ENCODE measurements around the gene SHISA4. TPM values are rescaled to one million over a fixed set of nuclear protein-coding genes. Genes with fewer than 3 reads are reported as not detected.

SHISA4 gene

DNA sequence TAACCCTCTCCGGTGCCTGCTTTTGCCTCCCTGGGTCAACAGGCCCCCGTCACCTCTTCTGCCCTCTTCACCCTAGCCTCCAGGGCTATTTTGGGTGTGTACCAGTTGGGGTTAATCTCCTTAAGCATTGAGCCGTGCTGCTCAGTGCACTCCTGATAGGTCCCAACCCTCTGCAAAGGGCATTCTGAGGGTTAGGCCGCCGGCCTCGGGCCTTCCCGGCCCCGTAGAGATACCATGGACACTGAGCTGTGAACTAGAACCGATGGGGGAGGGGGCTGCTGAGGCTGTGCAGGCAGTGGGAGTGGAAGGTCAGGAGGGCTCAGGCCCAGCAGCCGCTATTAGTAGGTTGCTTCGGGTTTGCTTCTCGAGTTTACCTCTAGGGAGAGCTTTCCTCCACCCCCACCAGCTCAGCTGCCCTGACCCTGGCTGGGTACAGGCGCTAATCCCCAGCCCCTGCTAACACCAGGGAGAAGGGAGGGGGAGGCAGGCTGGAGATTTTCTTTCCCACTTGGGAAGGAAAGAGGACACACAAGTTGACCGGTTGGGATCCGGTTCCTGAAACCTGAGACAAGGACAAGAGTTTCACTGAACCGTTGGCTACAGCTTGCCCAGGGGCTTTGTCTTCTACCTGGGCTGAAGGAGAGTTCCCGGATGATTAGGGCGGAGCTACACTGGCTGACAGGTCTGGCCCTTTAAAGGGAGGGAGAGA, 52.9 kb downstream of the SHISA4 start:
- Histone ChIP-seq H2BK120ac (ENCODE audit: low read depth, low read length) (no peak overlapping the region), H3K79me2 (ENCODE audit: control insufficient read depth, insufficient read depth, low read length) (no peaks in the 10 kb centered on the region), H2BK15ac (replicated peaks; ENCODE audit: low read depth) (no peak overlapping the region), H3K56ac (ENCODE audit: low read length) (peak overlapping the region; percentile 95), H3K18ac (ENCODE audit: low read length) (peak overlapping the region; percentile 46), H2AK5ac (ENCODE audit: low read length) (no peak overlapping the region), H3K79me1 (ENCODE audit: low read length) (no peaks in the 10 kb centered on the region), H3K36me3 (ENCODE audit: control insufficient read depth, insufficient read depth, low read length) (no peaks in the 10 kb centered on the region), H4K5ac (ENCODE audit: low read length) (no peak overlapping the region), H3K27me3 (ENCODE audit: insufficient read depth, low read length, poor library complexity) (no peaks in the 10 kb centered on the region), H3K4me2 (ENCODE audit: low read length) (peak overlapping the region; percentile 36), H3K23ac (ENCODE audit: low read length) (peak overlapping the region; percentile 38), H3K9ac (ENCODE audit: low read length) (peak overlapping the region; percentile 86), H3K27ac (ENCODE audit: low read depth, low read length) (peak overlapping the region; percentile 88), H4K8ac (ENCODE audit: low read depth, low read length) (no peak overlapping the region), H2BK5ac (ENCODE audit: low read length) (peak overlapping the region; percentile 85), H3K4me3 (ENCODE audit: low read length) (no peak overlapping the region), H3K4ac (ENCODE audit: low read depth, low read length) (peak overlapping the region; percentile 85), H3K4me1 (ENCODE audit: control insufficient read depth, low read depth, low read length) (peaks cover 8% of the 10 kb centered on the region)
- no CpG with 5 or more reads among the region's 18 CpGs for WGBS (ENCODE audit: extremely low coverage, insufficient coverage, low lambda C conversion rate)
- DNase-seq: peak; percentile 96

DNA sequence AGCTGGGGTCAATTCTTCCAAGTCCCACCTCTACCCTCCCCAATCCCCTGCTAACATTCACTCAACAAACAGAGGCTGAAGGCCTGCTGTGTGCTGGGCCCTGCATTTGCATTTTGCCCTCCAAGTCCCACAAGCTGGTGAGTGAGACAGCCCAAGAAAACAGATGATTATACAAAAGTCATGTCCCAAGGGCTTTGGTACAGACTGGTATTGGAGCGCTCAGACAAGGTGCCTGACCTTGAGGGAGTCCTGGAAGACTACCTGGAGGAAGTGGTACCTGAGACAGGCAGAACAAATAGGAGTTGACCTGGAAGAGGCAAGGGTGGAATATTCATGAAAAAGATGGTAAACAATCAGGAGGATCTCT, 53.4 kb downstream of the SHISA4 start:
- no peak overlapping the region for H2BK120ac ChIP-seq (ENCODE audit: low read depth, low read length)
- WGBS (ENCODE audit: extremely low coverage, insufficient coverage, low lambda C conversion rate): no CpG with 5 or more reads among the region's 1 CpG

More for the DNA sequence above, 53.4 kb downstream of the SHISA4 start:
- H3K4ac ChIP-seq (ENCODE audit: low read depth, low read length): peak overlapping the region; percentile 38
- H3K4me2 ChIP-seq (ENCODE audit: low read length): no peak overlapping the region
- H4K5ac ChIP-seq (ENCODE audit: low read length): no peak overlapping the region
- no peaks in the 10 kb centered on the region for H3K36me3 ChIP-seq (ENCODE audit: control insufficient read depth, insufficient read depth, low read length)
- no peak overlapping the region for H3K23ac ChIP-seq (ENCODE audit: low read length)
- H3K56ac ChIP-seq (ENCODE audit: low read length): peak overlapping the region; percentile 95
- peaks cover 8% of the 10 kb centered on the region for H3K4me1 ChIP-seq (ENCODE audit: control insufficient read depth, low read depth, low read length)
- H2BK5ac ChIP-seq (ENCODE audit: low read length): no peak overlapping the region
- H2BK15ac ChIP-seq (replicated peaks; ENCODE audit: low read depth): no peak overlapping the region
- no peak for DNase-seq
- H3K27me3 ChIP-seq (ENCODE audit: insufficient read depth, low read length, poor library complexity): no peaks in the 10 kb centered on the region
- H3K79me2 ChIP-seq (ENCODE audit: control insufficient read depth, insufficient read depth, low read length): no peaks in the 10 kb centered on the region
- no peak overlapping the region for H3K18ac ChIP-seq (ENCODE audit: low read length)
- H3K79me1 ChIP-seq (ENCODE audit: low read length): no peaks in the 10 kb centered on the region
- H2AK5ac ChIP-seq (ENCODE audit: low read length): no peak overlapping the region
- H3K9ac ChIP-seq (ENCODE audit: low read length): peak overlapping the region; percentile 86
- no peak overlapping the region for H4K8ac ChIP-seq (ENCODE audit: low read depth, low read length)
- peak overlapping the region; percentile 88 for H3K27ac ChIP-seq (ENCODE audit: low read depth, low read length)
- H3K4me3 ChIP-seq (ENCODE audit: low read length): no peak overlapping the region

Small RNAs within 50 kb of the gene (small RNA-seq; reads per million reads assigned to genes)
- not detected for gene MIR6739 (ENCODE audit: insufficient read depth)
